ENCODE measurements around the gene MLN.

MLN gene

GRCh38 chr6:33771146-33772081 is 32.4 kb downstream of the MLN start:
- DNase-seq: peak; percentile 65

DNA sequence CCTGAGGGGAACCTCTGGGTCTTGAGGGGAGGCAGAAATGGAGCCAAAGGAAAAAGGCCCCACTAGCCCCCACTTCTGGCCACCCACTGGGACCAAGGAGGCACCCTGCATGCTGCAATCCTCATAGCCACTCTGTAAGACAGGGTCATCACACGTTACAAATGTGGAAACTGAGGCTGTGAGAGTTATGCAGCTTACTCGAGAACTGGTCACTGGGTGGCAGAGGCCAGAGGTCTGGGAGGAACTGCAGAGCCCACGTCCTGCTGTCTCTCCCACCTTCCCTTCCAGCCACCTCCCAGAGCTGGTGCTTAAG is 33.0 kb downstream of the MLN start:
- no peak for DNase-seq

DNA sequence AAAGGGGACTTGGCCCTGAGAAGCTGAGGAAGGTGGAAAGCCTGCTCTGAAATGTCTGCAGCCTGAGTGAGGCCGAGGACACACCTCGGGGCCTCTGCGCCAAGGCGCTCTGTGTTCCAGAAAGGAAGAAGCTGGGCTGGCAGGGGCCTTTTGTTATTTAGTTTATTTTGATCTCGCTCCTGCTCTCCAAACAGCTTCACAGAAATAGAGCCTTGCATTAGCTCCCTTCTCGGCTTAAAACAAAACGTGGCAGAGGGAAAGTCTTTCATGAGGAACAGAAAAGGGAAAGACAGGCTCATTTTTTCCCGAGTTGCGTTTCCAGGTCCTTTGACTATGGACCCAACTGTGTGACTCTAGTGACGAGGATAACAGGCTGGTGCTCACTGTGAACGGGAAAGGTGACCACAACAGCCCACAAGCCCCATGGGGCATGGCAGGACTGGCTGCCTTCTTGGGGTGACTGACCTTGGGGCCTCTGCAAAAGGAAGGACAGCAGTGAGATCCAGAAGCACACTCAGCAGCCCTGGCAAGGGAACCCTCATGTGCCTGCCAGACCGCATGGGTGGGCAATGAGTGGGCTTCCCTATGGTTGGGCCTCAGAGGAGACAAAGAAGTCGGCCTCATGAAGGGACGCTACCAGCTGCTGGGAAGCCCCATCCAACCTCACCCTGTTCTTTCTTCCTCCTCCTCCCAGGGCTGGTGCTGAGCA is 33.5 kb downstream of the MLN start:
- no peak for DNase-seq

GRCh38 chr6:33769248-33769821 is 34.5 kb downstream of the MLN start:
- DNase-seq: no peak

- peak; percentile 68 for DNase-seq
Measured at GRCh38 chr6:33768644-33769120, 35.1 kb downstream of the MLN start.

GRCh38 chr6:33766921-33767907 is 36.6 kb downstream of the MLN start:
- no peak for DNase-seq

- no peak for DNase-seq
Measured at GRCh38 chr6:33765368-33765767, 38.4 kb downstream of the MLN start.

DNA sequence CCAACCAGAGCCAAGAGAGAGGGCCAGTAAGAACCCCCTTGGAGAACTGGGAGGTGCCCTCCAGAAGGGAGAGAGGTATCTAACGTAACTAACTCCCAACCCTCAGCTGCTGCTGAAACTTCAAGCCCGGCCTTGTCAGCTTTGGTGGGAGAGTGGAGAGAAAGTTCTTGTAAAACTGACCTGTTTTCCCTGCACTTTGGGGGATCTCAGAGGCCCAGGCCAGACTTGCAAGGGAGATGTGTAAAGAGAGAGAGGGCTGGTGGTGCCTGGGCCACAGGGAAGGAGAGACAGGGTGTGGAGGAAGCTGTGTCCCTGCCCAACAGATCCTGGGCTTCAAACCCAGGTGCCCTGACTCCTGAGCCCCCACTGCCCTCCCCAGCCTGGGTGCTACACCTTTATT is 39.8 kb downstream of the MLN start:
- no peak for DNase-seq

DNA sequence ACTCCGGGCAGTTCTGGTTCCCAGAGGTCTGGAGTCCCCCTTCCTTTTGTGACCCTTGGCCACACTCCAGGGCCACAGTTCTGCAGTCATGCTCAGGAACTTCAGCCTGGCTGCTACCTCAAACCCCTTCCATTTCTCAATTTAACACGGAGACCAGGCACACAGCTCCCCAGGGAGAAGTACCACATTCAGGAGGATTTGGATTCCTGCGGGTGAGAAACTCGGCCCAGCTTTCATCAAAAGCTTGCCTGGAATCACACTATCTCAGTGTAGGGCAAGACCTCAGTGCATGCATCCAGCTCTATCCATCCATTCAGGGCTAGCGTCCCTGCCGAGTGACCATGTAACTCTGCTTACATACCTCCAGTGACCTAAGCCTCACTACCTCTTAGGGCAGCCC is 40.3 kb downstream of the MLN start:
- DNase-seq: no peak

- no peak for DNase-seq
Measured at GRCh38 chr6:33762713-33763112, 41.1 kb downstream of the MLN start.

DNA sequence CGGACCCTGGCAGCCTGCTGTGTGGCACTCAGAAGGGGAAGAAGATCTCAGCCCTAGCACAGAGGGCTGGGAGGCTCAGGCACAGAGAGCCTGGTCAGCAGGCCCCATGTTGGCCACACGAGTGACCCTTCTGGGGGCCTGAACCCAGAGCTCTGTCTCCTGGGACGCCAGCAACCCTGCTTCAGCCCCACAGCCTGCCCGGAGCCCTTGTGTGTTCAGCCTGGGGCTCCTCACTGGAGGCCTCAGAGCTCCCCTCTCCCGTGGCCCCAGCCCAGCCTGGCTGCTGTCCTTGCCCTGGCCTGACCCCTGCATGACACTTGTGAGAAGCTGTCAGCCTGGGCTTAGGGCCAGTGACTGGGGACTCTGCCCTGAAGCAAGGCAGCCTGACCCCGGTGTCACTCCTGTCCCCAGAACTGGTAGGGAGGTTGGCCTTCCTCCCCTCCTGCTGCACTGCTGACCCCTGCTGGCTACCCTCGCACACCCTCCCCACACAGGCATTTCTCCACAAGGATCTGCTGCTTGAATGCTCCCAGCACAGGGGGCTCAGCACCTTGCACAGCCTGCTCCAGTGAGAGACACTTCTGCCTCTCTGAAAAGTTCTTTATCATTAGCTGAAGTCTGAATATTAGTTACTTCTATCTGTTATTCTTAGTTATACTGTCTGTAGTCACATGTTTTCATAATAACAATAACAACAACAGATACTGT is 41.7 kb downstream of the MLN start:
- DNase-seq: peak; percentile 36

GRCh38 chr6:33761581-33761921 is 42.3 kb downstream of the MLN start:
- no peak for DNase-seq

DNA sequence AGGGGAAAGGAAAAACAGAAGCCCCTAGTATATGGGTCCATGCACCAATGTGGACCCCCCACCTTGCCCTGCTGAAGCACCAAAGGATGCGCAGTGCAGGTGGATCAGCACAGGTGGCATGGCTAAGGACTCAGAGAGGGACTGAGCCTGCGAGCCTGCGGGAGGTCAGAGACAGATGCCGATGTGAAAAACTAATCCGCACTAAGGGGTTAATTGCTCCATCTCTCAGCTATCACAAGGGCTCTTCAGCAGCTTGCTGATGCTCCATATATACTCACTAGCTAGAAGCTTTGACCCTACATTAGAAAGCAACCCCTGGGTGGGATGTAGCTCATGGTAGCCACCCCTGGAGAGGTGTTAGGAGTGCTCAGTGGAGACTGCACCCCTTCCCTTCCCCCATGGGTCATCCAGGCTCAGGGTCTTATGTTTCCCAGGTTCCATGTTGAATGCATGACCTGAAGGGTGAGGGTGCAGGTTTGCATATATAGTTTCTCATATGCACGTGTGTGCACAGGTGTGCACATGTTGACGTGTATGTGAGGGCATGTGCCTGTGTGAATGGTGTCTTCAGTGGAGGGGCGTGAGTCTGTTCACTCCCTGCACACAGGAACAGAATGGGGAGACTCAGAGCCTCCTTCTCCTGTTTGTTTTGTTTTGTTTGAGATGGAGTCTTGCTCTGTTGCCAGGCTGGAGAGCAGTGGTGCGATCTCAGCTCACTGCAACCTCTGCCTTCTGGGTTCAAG is 43.7 kb downstream of the MLN start:
- no peak for DNase-seq

DNA sequence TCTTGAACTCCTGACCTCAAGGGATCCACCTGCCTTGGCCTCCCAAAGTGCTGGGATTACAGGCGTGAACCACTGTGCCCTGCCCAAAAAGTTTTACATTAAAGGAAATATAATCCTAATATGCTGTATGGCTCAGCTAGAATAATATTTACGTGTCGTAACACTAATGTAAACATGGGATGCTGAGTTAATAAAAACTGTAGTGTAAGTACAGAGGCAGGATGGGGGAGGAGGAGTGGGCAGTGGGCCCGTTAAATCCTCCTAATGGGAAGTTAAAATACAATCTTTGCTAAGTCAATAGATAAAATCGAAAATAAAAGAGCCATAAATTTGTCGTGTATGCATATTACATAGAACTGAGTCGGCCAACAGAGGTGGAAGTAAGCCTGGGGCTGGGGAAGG is 45.0 kb downstream of the MLN start:
- DNase-seq: no peak

GRCh38 chr6:33757906-33758305 is 45.9 kb downstream of the MLN start:
- DNase-seq: no peak

DNA sequence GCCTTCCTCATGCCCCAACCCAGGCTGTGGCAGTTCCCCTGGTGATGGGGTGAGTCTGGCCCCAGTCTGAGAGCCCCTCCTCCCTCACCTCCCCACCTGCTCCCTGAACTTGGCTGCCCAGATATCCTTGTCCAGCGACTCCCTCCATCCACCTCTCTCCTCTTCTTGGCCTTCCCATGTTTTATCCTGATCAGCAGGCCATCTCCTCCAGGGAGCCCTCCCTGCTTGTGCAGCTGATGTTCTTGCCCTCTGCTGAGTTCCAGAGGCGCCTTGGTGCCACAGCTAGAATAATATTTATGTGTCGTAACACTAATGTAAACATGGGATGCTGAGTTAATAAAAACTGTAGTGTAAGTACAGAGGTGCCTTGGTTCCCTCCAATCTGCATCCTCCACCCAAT is 46.7 kb downstream of the MLN start:
- no peak for DNase-seq

GRCh38 chr6:33756211-33756954 is 47.4 kb downstream of the MLN start:
- DNase-seq: no peak

GRCh38 chr6:33755070-33755869 is 48.5 kb downstream of the MLN start:
- no peak for DNase-seq

DNA sequence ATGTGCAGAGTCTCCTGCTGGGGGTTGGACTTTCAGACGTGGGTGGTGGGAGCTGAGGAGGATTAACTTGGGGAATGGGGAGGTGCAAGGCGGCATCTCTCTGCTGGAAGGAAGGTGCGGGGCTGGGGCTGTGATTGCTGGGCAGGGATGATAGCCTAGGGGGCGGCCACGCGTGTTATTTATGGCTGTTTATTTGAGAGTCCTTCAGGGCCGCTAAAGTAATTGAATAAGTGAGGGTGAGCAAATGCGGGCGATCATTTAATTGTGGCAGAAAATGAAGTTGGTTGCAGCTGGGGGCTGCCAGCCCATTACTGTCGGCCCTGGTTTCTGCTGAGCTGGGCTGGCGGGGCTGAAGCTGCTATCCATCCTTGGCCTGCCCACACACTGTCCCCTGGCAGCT is 49.6 kb downstream of the MLN start:
- no peak for DNase-seq

DNA sequence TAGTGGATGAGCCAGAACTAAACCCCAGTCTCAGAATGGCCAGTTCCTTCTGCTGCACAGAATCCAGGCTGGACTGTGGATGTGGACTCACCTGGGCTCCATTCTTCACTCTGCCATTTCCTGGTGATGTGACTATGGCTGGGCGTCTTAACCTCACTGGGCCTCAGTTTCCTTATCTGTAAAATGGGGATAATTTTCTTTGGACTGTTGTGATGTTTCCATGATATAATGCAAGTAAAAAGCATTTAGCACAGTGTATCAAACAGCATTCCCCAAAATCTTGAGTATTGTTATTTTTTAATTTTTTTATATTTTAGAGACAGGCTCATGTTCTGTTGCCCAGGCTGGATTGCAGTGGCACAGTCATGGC is 51.2 kb downstream of the MLN start:
- no peak for DNase-seq

Measured in CD4-positive, alpha-beta T cell treated with Interleukin-12 subunit alpha and Interleukin-12 subunit beta, for 1 hour (primary cell).